GM21723 (cell line): ENCODE data around the gene CFAP61.
A peak's percentile ranks its signal among the peaks of the same experiment; 100 is the strongest.
"Not testable (repeated sequence)": the region's sequence is repeated elsewhere in the genome, so short reads cannot be mapped to it uniquely, and the experiment has no call there.

Experiments used
- ATAC-seq: cut with Tn5 transposase; IDR thresholded peaks from one replicate; pipeline ENCODE4 v1.9.1; 2021; ENCODE audit warnings: mild to moderate bottlenecking, moderate library complexity; ENCODE audit not compliant: unreplicated experiment

CFAP61 gene

GRCh38 chr20:20228351-20228750 lies 176.0 kb downstream of the CFAP61 start:
- ATAC-seq = no peak

DNA sequence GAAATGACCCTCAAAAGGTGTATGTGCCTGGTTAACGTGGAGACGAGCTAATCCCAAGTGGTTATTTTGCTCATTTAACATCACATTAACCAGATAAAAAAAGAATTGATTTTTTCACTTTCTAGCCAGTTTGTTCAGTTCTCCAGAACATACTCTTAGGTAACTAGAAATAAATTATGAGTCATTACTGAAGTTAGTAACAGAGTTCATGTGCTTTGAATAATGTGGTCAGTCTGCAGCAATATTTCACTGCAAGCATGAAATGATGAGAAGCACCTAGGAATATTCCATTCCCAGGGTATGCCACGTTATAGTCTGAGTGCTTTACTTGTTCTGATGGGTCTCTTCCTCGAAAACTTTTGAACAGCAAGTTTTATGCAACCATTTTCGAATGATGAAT lies 177.3 kb downstream of the CFAP61 start:
- no peak for ATAC-seq

DNA sequence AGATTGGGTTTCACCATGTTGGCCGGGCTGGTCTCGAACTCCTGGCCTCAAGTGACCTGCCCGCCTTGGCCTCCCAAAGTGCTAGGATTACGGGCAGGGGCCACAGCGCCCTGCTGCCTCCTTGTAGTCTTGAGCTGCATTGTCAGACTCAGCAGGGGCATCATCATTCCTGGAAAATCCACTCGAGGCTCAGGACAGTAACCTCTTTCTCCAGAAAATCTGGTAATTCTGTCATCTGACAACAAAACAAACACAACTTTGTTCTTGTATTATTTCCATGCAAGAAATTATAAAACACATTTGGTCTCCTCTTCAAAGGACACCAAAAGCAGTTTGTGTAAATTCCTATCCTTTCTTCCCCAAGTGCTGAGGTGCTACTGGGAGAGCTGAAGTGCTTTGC lies 178.4 kb downstream of the CFAP61 start:
- ATAC-seq = no peak

DNA sequence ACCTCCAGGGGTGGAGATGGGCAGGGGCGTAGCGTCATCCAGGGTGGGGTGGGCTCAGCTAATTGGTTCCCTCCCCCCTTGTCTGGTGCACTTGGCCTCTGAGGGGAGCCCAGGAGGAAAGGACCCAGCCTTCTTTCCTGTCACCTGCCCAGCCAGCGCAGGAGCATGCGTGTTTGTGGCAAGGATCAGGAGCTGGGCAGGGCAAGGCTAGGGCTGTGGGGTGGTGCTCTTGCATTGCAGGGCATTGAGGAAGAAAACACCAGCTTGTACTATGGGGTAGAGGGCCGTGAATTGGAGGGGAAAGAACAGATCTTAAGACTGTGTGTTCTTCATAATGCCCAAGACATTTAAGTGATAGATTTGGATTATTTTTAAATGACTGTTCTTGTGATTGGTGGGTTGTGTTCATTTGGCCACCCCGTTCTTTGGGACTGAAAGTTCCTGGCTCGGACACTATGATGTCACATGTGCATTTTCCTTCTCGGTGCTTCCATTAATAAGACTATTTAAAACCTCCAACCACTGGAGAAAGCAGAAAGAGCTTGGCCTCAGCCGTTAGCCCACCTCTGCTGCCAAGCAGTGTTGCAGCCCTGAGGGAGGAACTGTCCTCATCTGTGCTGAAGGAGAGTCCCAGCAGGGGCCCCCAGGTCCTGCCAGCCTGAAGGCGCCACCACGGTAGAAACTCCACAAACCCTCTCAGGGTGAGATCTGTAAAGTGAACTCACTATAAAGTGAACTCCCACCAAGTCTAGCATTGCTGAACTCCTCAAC lies 179.4 kb downstream of the CFAP61 start:
- no peak for ATAC-seq

DNA sequence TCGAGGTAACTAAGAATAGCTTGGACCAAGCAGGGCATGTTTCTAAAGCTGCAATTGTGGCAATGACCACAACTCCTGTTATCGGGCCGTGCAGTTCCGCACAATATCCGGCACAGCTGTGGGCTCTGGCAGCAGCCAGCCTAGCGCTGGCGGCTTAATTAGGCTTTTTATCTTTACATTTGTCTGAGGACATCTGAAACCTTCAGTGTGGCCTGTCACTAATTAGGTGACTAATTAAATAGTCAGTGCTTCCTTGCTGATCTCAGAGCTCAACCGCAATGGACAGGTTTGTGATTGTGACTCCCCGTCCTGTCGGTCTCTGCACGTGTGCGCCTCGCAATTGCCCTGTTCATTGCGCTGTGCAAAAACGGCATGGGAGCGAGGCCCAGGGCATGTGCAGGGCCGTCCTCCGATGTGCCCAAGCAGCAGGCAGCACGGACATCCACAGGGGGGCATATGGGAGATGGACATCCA lies 180.7 kb downstream of the CFAP61 start:
- no peak for ATAC-seq

- no peak for ATAC-seq
Observed at GRCh38 chr20:20235681-20236080, 183.3 kb downstream of the CFAP61 start.

DNA sequence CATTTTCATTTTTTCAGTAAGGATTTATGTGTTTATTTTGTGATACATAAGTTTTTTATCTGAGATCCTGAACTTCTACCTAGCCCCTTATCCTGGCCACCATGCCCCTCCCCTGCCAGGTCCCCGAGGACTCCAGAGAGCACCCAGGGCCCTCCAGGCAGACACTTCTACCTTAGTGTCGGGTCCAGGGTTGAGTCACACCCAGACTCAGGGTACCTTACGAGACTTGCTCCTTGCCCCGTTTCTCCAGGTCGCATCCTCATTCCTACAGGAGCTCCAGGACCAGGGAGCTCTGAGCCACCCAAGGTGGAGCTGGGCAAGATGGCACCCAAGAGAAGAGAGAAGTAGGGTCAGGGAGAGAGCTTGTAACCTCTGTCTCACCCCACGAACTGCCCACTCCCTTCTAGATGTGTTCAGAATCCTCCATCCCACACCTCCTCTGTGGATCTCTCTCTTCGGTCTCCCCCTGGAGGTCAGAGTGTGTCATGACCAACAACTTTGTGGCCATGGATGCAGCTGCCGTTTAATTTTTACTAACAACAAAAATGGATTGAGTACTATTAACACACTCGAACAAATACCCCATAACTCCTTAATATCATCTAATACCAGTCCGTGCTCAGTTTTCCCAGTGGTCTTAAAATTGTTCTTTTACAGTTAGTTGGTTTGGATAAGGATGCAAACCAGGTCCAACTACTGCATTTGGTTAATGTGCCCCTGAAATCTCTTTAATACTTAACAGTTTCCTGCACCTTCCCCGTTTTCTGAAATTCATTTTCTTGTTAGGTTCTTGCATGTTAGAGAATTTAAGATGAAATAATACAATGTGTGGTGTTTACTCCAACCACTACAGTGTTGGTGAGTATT lies 185.0 kb downstream of the CFAP61 start:
- peak; percentile 68 for ATAC-seq

- ATAC-seq = no peak
Observed at GRCh38 chr20:20241976-20242375, 189.6 kb downstream of the CFAP61 start.

DNA sequence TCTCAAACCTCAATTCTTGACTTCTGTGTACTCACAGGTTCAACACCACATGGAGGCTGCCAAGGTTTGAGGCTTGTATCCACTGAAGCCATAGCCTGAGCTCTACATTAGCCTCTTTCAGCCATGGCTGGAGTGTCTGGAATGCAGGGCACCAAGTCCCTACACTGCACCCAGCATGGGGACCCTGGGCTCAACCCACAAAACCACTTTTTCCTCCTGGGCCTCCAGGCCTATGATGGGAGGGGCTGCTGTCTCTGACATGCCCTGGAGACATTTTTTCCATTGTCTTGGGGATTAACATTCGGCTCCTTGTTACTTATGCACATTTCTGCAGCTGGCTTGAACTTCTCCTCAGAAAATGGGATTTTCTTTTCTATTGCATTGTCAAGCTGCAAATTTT lies 192.1 kb downstream of the CFAP61 start:
- not testable (repeated sequence) for ATAC-seq

GRCh38 chr20:20246996-20247633 lies 194.8 kb downstream of the CFAP61 start:
- no peak for ATAC-seq

- ATAC-seq = no peak
Observed at GRCh38 chr20:20248620-20249200, 196.4 kb downstream of the CFAP61 start.

DNA sequence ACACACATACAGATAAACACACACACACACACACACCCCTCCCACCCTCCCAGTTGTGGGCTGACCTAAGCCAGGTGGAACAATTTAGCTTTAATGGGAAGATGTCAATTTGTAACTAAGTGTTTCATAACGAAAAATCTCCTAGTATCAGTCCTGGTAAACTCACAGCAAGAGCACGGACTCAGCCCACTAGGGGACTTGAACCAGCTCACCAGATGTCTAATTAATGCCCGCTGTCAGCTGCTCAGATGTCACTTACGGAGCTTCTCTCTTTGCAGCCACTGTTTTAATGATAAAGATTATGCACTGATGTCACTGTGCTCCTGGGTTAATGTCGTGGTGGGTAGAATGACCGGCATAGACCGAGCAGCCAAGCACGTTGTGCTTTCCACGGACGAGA lies 199.0 kb downstream of the CFAP61 start:
- ATAC-seq = no peak

- ATAC-seq = no peak
Observed at GRCh38 chr20:20251836-20252235, 199.5 kb downstream of the CFAP61 start.

DNA sequence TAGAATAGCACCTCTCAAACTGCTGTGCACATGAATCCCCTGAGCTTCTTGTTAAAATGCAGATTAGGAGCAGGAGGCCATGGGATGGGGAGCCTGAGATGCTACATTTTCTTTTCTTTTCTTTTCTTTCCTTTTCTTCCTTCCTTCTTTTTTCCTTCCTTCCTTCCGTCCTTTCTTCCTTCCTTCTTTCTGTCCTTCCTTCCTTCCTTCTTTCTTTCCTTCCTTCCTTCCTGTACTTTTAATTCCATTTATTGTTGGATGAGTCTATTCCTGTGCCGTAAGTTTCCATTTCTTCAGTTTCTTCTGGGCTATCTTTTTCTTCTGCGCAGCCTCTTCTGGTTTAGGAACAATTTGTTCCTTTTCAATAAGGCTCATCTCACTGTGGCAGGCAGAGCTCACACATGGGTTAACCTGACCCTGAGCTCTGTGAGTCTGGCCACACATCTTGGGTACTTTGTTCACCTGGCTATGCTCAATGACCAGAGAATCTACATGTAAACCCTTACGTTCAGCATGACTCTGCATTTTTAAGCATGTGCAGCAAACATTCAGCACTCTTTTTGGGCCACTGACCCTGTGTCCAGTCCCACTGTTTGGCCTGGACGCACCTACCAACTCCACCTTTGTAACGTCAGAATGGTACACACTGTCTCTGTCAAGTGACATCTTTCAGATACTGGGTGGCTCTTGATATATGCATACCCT lies 200.9 kb downstream of the CFAP61 start:
- ATAC-seq = no peak

DNA sequence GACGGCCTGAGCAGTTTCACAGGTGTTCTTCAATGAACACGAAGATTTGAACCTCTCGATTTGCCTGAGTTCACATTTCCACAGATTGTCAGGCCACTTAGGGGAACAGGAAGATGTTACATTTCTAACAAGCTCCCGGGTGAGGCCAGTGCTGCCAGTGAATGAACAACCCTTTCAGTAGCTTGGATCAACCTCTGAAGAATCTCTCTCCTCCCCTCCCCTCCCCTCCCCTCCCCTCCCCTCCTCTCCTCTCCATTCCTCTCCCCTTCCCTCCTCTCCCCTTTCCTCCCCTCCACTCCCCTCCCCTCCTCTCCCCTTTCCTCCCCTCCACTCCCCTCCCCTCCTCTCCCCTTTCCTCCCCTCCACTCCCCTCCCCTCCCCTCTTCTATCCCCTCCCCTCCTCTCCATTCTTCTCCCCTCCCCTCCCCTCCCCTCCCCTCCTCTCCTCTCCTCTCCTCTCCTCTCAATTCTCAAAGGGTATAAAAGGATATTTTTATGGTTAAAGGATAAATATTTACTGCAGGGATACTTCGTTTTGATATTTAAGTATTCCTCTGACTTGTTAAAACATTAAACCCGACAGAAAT lies 201.5 kb downstream of the CFAP61 start:
- ATAC-seq = no peak

DNA sequence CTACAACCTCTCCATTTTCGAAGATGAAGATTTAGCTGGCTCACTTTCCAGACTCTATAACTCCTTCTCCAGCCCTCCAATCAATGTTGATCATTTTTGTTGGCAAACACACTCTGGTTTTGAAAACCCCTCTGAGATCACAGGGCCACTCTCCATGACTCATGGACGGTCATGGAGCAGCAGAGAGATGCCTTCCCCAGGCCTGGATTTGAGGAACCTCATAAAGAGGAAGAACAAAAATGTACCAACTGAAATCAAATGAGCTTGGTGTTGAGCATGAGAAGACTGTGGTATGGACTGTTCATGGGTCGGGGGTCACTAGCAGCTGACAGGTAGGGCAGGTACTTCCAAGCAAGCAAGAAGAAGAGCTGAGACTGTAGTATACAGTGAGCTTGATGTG lies 202.8 kb downstream of the CFAP61 start:
- no peak for ATAC-seq

DNA sequence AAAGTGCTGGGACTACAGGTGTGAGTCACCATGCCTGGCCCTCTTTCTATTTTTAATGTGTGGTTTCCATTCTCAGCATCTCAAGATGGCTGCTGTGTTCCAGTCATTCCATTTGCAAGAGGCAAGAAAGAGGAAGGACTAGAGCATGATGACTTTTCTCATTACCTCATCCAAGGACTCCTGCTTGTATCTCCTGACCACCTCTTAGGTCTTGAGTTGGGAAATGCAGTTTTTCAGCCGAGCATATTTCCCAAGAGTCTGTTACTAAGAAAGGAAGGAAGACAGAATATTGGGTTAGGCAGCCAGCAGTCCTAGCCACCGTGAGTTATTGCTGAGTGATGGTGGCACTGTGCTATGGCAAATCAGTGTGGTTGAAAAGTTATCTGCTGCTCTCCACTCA lies 207.2 kb downstream of the CFAP61 start:
- ATAC-seq = no peak

GRCh38 chr20:20261159-20261558 lies 208.8 kb downstream of the CFAP61 start:
- ATAC-seq = no peak

DNA sequence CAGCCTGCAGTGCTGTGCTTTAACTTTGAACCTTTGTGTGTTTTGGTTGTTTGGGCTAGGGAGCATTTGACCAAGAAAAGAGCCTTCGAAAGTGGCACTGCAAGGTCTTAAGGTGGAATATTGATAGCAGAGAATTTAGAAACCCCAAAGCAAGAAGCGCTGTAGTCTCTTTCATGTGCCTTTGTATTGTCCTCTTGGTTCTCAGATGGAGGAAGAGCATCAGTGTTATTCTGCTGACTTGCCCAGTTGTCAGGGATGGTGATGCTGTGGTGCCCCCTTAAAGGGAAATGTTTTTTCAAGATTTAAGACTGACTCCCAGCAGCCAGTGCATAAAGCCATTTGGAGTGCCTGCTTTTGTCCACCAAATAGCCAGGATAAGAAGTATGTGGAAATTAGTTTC lies 212.9 kb downstream of the CFAP61 start:
- no peak for ATAC-seq

GRCh38 chr20:20266552-20266951 lies 214.2 kb downstream of the CFAP61 start:
- no peak for ATAC-seq
